Measurements from ENCODE around the gene PAXIP1.
"Not testable (repeated sequence)": the region's sequence is repeated elsewhere in the genome, so short reads cannot be mapped to it uniquely, and the experiment has no call there.

PAXIP1 gene

DNA sequence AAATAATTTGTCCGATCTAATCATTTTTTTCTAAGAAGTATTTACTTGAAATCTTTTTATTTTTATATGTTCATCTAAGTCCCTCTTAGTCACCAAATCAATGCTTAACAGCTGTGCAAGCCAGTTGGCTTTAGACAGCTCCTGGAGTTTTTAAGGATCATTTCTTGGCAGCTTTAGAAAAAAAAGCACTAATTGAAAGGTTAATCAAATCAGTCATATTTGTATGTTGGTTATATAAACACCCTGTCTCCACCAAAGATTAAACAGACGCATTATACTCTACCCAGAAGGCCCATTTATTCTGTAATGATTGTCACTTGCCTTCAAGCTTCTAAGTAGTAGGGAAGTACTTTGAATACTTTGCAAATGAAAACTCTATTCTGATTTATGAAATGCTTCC lies 60.2 kb downstream of the PAXIP1 start:
- DNase-seq: no peak

DNA sequence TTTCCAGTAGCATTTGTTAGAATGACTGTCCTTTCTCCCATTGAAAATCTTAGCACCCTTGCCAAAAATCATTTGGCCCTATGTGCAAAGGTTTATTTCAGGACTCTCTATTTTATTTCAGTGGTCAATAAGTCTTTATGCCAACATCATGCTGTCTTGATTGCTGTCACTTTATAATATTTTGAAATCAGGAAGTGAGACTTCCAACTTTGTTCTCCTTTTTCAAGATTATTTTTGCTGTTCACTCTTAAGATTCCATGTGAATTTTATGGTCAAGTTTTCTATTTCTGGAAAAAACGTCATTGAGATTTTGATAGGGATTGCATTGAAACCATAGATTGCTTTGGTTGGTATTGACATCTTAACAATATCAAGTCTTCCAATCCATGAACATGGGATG lies 65.1 kb downstream of the PAXIP1 start:
- DNase-seq: no peak

DNA sequence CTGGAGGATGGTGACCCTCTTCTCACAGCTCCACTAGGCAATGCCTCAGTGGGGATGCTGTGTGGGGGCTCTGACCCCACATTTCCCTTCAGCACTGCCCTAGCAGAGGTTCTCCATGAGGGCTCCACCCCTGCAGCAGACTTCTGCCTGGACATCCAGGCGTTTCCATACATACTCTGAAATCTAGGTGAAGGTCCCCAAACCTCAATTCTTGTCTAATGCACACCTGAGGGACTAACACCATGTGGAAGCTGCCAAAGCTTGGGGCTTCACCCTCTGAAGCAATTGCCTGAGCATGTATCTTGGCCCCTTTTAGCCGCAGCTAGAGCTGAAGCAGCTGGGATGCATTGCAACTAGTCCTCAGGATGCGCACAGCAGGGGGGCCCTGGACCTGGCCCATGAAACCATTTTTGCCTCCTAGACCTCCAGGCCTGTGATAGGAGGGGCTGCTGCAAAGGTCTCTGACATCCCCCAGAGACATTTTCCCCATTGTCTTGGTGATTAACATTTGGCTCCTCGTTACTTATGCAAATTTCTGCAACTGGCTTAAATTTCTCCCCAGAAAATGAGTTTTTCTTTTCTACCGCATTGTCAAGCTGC lies 68.5 kb downstream of the PAXIP1 start:
- DNase-seq: not testable (repeated sequence)

DNA sequence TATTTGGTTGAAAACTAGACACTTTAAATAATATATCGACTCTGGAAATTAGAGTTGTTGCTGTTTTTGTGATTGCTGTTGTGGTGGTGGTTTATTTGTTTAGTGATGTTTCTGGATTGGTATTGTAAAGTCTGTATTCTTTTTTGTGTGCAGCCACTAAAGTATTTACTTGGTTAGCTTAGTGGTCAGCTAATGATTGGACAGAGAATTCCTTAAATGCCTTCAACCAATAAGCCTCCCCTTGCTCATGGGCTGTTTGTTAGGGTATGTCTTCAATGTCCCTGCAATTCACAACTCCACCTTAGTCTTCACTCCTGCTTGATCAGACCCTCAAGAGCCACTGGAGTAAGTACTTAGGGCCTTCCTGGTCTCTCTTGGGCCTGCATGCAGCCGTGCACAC lies 71.0 kb downstream of the PAXIP1 start:
- DNase-seq: no peak

DNA sequence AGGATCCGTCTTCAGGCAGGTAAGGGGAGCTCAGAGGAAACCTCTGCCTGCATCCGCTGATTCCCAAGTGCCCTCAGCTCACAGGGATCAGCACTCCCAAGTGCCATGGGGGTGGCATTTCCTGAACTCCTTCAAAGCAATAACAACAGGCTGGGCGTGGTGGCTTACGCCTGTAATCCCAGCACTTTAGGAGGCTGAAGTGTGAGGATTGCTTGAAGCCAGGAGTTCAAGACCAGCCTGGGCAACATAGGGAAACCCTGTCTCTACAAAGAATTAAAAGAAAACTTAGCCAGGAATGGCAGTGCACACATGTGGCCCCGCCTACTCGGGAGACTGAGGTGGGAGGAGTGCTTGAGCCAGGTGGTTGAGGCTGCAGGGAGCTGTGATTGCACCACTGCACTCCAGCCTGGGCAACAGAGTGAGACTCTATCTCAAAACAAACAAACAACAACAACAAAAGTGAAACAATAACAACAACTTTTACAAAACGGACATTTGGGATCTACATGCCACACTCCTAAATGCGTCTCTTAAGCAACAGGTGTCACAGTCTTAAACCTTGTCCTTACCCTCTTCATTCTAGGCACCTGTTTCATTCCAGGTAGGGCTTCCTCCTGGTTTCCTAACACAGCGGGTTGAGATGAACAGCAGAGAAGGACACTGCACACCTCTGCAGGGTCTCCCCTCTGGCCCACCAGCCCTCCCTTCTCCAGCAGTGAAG lies 73.8 kb downstream of the PAXIP1 start:
- no peak for DNase-seq

DNA sequence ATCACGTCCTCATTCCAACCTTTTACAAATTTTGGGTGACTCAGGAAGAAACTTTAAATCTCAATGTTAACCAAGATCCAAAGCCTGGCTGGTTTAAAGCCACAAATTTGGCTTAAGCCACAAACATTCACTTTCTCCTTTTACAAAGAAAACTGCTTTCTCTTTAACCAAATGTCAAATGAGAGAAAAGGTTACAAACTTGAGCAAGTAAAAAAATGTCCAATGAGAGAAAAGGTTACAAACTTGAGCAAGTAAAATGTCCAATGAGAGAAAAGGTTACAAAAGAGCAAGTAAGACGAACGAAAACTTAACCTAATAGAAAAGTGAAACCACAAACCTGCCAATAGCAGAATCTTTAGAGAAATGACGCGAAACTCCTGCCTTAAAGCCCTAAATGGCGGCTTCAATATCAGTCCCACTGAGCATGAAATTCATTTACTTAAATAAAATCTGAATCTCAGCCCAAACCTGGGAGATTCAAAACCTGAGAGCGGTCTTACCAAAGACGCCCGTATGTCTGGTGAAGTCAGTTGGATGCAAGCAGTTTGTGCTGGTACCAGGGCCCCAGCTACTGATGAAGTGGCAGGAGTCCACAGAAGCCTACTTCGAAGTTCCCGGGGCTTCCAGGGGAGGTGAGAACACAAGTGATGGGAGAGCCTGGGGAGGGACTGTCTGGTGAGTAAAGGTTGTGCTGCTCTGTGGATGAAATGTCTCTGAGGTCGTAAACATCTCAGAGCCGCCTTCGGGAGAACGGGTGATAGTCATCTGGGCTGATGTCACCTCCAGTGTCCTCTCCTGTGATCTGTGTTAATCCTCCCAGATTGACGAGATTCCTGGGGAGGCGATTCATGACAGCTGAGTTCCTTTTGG lies 74.6 kb downstream of the PAXIP1 start:
- peak in 7 of 51 donors; percentile 11 to 66 (median 20) for DNase-seq

DNA sequence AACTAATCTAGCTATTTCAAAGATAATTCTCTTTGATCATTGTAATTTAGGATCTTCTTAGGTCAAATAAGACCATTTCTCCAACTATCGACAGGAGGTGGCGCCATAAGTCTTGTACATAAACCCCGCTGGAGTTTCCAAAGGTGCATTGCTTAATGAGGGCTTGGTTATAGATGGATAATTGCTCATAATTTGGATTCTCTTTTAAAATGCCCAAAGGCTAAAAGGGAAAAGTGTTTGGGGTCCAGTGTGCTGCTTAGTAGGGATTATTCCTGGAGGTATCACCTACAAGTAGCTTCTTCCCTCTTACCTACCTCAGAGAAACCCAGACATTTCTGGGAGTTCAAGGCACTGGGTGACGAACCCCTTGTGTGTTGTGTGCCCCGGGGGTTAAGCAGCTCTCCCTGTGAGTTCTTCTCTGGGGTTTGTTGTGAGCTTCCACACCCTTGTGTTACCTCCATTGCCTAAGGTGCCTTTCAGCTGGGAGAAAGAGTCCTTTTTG lies 75.2 kb downstream of the PAXIP1 start:
- peak in 33 of 51 donors; percentile 21 to 88 (median 54) for DNase-seq

DNA sequence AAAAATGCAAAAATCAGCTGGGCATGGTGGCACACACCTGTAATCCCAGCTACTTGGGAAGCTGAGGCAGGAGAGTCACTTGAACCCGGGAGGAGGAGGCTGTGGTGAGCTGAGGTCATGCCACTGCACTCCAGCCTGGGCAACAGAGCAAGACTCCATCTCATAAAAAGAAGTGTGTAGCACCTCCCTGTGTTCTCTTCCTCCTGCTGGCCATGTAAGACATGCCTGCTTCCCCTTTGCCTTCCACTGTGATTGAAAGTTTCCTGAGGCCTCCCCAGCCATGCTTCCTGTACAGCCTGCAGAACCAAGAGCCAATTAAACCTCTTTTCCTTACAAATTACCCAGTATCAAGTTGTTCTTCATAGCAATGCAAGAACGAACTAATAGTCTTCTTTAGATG lies 80.5 kb downstream of the PAXIP1 start:
- not testable (repeated sequence) for DNase-seq

DNA sequence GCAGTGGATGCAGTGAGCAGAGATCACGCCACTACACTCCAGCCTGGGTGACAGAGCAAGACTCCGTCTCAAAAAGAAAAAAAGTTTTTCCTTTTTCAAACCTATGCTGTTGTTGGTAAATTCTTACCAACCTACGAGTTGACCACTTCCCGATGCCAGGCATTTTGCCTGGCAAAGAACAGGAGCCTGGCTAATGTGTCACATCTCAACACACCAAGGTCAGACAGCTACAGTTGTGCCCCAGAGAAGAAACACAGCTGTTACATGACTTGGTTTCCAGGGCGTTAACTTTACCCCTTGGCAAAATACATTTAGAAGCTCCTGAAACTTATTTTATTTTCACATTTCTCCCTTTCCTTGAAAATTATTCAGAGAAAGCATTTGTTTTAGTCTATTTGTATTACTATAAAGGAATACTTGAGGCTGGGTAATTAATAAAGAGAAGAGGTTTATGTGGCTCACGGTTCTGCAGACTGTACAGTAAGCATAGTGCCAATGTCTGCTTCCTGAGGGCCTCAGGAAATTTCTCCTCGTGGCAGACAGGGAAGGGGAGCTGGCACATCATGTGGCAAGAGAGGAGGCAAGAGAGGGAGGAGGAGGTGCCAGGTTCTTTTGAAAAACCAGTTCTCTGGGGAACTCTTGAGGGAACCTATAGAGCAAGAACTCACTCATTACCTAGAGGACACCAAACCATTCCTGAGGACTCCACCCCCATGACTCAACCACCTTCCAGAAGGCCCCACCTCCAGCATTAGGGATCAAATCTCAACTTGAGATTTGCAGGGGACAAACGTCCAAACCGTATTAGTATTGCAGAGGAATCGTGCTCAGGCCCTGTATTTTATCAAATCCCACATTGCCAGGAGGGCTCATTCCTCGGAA lies 83.3 kb downstream of the PAXIP1 start:
- no peak for DNase-seq

DNA sequence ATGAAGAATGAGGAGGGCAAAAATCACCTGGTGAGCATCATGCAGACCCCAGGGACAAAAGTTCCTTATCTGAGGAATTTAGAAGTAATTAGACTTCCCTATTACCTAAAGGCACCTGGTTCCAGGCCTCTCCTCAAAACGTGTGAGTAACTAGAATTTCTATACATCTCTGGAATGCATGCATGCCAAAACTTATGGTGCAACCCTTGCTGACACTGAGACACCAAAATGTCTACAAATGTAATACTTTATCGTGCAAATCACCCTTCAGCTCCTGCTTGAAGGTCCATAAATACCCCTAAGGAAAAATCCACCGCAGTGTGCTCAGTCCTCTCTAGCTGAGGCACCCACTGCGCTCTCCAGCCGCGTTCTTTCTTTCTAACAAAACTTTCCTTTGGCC lies 84.2 kb downstream of the PAXIP1 start:
- DNase-seq: no peak

DNA sequence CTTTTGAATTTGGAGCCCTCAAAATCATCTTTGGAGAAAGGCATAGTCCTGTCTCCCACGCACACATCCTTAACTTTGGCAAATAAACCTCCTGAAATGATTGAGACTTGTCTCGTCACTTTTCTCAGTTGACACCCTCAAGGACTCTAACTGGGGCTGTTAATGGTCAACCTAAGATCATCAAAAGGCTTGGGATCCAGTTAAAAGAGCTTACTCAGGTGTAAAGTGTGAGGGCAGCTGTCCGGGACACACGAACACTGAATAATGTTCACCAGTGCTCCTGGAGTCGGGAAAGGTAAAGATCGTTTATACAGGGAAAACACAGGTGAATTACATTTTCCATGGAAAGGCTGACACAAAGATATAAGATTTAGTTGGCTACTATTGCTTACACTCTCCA lies 84.7 kb downstream of the PAXIP1 start:
- no peak for DNase-seq

DNA sequence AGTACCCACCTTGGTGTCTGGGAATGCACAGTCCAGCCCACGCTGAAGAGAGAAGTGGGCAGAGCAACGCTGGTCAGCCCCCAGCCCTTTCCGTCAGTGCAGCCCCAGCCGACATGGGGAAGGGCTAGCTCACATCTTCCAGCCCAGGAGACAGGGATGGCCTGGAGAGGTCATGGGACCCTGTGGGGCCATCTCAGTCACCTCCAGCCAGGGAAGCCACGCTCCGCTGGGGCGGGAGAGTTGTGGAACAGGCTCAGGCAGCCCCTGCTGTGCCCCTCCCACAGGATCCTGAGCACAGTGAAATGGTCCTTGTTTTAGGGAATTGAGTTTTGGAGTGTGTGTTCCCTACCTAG lies 85.1 kb downstream of the PAXIP1 start:
- no peak for DNase-seq

DNA sequence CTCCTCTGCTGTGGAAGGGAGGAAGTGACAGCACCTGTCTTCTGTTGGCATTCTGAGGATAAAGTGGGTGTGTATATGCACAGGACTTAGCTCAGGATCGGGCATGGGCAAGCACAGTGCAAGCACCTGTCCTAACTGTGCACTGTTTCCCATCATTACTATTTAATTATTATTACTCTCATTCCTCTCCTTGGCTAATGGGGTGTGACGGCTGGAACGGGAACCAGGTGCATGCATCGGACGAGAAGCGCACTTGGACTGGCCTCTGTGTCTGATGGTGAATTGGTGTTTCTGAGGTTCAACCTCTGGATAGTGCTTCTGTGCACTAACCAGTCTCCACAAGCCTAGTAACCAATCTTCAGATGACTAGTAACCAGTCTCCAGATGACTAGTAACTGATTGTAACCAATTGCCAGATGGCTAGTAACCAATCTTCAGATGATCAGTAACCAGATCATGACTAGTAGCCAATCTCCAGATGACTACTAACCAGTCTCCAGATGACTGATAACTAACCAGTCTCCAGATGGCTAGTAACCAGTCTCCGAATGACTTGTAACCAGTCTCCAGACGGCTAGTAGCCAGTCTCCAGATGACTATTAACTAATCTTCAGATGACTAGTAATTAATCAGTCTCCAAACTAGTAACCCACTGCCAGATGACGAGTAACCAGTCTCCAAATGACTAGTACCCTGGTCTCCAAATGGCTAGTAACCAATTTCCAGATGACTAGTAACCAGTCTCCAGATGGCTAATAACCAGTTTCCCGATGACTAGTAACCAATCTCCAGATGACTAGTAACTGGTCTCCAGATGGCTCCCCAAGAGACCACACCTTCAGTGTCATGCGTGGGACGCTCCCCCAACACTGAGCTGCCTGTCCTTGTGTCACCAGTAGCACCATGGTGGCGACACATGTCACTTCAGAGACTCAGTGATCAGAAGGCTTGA lies 85.8 kb downstream of the PAXIP1 start:
- no peak for DNase-seq

DNA sequence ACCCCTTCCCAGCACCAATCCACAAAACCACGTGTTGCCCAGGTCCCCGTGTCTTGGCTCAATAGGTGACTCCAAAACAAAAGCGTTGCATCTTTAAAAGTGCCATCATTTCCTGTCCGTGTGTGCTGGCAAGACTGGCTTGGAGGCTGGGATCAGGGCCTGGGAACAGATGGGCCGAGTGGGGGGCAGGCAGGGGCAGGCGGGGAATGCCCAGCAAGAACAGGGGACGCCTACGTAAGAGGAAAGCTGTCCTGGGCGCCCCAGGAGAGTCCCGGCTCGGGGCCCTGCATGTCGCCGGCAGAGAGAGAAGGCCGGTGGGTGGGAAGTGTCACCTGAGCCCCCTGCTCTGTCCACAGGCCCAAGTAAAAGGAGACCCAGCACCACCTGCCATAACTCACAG lies 86.5 kb downstream of the PAXIP1 start:
- DNase-seq: no peak

DNA sequence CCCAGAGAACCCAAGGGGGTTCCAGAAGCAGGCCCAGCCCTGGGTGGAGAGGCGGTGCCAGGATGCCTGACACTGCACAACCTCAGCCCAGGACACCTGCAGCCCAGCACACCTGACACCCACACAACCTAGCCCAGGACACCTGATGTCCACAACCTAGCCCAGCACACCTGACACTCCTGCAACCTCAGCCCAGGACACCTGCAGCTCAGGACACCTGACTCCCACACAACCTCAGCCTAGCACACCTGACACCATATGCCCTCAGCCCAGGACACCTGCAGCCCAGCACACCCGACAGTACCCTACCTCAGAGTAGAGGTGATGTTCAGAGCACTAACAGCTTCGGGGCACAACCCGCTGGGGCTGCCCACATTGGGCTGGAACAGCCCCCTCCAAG lies 87.3 kb downstream of the PAXIP1 start:
- no peak for DNase-seq

DNA sequence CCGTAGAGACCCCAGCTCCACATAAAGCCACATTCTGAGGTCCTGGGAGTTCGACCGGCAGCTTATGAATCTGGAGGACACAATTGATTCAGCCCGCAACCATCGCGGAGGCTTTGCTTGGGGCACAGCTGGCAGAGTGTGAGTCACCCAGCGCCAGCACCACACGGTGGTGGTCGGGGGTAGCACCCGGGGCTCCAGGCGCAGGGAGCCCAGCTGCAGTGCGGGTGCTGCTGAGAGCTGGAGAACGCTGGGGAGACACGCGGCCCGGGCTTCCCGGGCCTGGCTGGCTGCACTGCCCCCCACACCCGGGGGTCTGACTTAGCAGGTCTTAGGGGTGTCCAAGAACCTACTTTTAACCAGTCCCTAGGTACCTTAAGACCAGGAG lies 87.9 kb downstream of the PAXIP1 start:
- DNase-seq: peak in 1 of 51 donors; percentile 20

DNA sequence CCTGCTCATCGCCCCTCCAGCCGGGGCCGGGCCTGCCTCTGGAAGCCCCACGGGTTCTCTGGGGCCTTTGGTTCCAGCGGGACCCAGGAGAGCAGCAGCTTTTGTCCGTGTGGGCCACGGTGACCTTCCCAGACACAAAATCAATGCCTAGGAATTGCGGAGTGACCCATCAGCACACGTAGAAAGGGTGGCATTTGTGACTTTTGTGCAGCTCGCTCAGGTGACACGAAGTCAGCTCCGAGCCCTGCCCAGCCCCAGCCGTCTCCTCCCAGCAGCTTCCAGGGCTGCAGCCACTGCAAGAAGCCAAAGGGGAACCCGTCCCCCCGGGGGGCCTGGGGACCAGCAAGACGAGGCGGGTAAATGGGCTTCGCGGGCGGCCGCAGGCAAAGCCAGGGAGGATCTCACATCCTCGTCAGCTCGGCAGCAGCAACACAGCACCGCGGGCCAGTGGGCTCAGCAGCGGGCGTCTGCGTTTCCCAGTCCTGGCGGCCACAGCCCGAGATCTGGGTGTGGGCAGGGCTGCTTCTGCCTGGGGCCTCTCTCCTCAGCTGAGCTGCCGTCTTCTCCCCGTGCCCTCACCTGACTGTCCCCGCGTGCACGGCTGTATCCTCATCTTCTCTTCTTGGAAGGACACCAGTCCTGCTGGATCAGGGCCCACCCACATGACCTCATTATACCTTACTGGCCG lies 88.5 kb downstream of the PAXIP1 start:
- DNase-seq: no peak

DNA sequence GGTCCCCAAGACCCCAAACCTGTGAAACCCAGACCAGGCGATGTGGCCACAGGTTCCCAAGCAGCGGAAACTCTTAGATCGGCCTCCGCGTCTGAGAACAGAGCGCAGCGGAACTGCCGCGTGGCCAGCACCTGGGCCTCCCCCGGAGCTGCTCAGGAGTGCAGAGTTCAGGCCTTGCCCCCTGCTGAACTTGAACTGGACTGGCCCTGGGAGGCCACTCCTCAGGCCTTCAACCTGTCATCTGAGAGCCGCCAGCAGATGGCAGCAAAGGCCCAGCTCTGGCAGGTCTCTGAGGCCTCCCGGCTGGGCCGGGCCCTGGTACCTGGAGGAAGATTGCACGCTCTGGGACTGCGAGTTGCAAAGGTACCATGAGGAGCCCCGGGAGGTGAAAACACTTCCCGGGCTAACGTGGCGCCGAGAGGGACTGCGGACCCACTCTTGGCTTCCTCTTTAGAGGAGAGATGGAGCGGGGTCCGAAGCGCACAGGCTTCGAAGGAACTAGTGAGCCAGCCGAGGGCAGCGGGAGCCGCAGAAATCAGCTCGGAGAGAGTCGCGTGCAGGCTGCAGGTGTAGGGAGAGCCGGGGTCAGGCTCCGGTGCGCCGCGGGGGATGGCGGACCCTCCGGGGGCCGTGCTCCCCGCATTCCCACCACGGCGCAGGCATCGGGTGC lies 89.2 kb downstream of the PAXIP1 start:
- DNase-seq: peak; percentile 24 to 94 (median 73)
